NCI-H345 (cell line): ENCODE results near the gene YIPF4.
"Not testable (repeated sequence)": the region's sequence is repeated elsewhere in the genome, so short reads cannot be mapped to it uniquely, and the experiment has no call there.

Experiments used
- DNase-seq: peaks from one replicate; lab custom pipeline; 2025; lab: John Stamatoyannopoulos, UW

The YIPF4 gene

DNA sequence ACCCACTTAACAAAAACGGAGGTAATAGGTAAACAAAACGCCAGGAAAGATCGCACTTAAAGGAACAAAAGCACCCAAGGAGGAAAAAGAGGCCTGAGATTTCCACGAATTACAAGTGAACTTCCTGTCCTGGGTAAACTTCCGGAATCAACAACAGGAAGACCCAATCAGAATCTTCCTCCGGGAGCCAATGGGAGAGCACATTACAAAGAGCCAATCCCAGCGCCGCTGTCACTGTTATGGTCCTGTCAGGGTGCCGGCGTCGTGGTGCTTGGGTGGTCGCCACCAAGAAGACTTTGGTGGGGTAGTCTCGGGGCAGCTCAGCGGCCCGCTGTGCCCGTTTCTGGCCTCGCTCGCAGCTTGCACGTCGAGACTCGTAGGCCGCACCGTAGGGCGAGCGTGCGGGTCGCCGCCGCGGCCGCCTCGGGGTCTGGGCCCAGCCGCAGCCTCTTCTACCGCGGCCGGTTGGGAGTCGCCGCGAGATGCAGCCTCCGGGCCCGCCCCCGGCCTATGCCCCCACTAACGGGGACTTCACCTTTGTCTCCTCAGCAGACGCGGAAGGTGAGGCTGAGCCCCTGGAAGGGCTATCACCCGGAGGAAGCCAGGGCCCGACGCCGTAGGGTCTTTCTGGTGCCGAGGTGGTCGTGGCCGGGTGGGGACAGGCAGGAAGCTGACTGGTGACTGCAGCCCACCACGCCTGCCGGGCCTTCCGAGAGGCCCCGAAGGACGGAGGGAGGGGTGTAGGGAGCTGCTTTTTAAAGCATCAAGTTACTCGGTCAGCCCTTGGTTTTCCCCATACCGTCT, at the start of gene YIPF4:
TSS of gene YIPF4 (plus strand) at position 231 of the 804 bp plus-strand sequence. CDS start at position 483, 252 bp downstream.
- peak; percentile 87 for DNase-seq

DNA sequence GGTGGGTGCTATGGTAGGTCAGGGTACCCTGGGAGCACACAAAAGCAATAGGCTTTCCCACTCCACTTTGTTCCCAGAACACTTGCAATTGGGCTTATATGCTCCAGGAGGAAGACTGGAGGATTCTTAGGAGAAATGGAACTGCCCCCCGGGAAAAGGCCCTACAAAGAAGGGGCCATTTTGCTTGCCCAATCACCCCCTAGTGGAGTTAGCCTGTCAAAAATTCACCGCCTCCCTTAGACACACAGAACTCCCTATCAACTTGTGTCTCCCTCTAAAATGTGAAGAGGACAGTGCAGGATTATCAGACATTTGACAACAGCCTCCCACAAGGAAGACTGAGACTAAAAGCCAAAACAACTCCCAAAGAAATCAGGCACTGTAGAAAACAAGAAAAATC, 49.5 kb upstream of the YIPF4 start:
- DNase-seq: no peak

- no peak for DNase-seq
Observed at GRCh38 chr2:32229635-32230034, 48.1 kb upstream of the YIPF4 start.

DNA sequence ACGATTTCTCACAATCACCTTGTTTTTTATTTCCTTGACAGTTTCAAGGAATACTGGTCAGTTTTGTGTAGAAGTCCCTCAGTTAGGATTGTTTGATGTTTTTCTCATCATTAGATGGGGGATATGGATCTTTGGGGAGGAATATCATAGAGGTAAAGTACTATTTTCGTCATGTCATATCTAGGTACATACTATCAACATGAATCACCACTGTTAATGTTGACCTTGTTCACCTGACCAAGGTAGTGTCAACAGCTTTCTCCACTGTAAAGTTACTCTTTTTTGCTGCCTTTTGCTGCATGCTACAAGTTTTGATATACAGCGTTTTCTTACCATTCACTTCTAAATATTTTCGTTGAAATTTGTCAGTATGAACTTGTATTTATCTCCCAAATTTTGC, 45.7 kb upstream of the YIPF4 start:
- DNase-seq: no peak

DNA sequence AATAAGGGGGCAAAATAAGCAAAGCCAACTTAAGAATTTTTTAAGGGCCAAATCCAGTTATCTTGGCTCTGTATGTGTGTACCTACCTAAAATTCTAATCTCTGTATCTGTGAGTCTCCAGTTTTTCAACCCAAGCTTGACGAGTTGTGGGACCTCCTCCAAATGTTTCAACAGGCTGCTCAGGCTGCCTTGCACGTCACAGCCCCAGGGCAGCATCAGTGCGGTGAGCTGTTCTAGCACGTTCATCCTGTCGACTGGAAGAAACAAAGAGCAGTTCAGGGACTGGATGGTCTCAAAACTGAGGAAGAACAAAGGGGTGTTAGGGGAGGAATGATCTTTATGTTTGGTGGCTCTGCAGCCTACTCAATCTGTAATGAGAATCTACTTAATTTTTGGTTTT, 42.4 kb upstream of the YIPF4 start:
- no peak for DNase-seq

- DNase-seq: no peak
Observed at GRCh38 chr2:32237488-32237887, 40.2 kb upstream of the YIPF4 start.

DNA sequence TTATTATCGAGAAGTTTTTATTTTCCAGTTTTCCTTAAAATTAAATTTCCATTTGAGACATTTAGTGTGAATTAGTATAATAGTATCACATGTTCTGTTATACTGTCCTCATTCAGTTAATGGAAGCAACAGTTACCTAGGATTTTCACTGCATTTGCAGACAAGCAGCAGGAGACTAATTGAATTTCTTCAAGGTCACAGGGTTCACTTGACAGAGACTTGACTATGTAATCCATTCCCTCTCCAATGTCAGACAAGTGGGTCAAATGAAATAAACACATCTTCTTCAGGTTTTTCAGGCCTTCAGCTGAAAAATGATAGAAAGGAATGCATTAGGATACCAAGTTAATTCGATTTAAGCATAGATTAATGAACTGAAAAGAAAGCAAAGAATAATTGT, 39.7 kb upstream of the YIPF4 start:
- no peak for DNase-seq

GRCh38 chr2:32242331-32242730, 35.4 kb upstream of the YIPF4 start:
- DNase-seq: no peak

DNA sequence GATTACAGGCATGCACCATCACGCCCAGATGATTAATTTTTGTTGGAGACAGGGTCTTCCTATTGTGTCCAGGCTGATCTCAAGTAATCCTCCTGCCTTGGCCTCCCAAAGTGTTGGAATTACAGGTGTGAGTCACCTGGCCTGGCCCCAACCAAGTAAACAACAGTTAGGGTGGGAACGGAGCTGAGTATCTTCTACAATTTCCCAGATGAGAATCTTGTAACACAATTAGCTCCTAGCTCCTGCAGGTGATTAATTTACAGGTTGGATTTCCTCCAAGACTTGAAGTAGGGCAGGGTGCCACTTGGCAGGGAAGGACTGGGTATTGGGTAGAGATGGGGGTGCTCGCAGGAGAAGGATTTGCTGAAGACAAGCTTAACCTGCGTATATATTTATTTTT, 30.8 kb upstream of the YIPF4 start:
- DNase-seq: no peak

DNA sequence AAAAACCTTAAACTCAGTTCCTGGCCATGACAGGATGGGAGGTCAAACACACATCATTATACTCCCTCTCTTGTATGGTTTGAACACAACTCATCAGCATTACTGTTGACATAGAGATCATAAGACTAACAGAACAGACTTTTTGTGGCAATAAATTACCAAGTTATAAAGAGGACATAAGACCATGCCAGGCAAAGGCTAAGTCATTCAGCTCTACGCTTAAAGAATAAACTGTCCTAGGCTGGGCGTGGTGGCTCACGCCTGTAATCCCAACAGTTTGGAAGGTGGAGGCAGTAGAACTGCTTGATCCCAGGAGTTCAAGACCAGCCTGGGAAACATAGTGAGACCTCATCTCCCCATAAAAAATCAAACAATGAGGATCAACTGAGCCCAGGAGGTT, 29.4 kb upstream of the YIPF4 start:
- DNase-seq: no peak

DNA sequence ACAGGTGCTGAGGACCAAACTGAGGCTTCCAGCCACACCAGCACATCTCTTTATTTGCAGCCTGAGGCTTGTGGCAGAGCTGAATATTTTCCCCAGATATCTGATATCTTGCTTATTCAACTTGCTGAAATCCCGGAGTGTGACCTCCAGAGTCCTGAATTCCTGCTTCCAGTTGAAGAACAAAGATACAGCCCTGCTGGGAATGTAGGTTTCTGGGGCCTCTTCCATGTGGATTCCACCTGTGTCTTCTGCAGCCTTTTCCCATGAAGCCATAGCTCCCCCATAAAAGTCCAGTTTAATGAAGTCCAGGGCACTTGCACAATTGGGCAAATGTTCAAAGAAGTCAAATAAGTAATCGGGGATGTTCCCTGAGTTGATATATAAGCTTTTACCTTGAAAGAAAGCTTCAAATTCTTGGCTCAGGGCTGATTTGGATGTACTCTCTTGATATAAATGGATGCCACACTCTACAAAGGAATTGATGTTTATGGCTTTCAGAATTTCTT, 27.9 kb upstream of the YIPF4 start:
- no peak for DNase-seq

DNA sequence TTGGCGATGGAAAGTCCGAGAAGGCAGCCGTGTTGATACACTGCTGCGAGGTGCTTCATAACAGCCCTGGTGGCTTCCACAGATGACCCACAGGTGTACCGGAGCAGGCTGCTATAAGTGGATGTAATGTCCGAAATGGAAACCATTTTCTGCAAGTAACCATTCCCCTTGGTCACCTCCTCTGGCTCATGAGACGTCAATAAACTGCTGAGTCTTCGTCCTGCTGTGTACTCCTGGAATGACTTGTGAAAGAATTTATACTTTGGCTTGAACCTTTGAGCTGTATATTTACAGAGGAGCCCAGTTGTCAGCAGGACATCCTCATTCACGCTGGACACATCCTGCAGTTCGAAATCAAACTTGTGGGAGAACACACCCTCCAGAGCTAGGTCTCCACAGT, 27.4 kb upstream of the YIPF4 start:
- no peak for DNase-seq

- DNase-seq: no peak
Observed at GRCh38 chr2:32258242-32258641, 19.5 kb upstream of the YIPF4 start.

- no peak for DNase-seq
Observed at GRCh38 chr2:32260376-32260775, 17.3 kb upstream of the YIPF4 start.

DNA sequence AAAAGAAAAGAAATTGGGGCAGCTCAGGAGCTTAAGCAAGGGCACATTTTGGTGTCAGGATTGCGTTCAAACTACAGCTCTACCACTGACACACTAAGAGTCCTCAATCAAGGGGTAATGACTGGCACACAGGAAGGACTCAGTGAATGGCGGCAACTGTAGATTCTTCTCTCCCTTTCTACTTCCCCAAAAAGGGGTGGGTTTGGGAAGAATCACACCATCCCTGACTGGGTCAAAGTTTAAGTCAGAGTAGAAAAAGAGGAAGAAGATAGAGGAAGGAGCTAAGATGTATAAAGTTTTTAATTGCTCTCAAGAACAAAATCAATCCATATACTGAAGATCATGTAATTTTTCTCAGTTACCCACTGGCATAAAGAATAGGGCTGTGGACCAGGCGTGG, 15.6 kb upstream of the YIPF4 start:
- DNase-seq: no peak

DNA sequence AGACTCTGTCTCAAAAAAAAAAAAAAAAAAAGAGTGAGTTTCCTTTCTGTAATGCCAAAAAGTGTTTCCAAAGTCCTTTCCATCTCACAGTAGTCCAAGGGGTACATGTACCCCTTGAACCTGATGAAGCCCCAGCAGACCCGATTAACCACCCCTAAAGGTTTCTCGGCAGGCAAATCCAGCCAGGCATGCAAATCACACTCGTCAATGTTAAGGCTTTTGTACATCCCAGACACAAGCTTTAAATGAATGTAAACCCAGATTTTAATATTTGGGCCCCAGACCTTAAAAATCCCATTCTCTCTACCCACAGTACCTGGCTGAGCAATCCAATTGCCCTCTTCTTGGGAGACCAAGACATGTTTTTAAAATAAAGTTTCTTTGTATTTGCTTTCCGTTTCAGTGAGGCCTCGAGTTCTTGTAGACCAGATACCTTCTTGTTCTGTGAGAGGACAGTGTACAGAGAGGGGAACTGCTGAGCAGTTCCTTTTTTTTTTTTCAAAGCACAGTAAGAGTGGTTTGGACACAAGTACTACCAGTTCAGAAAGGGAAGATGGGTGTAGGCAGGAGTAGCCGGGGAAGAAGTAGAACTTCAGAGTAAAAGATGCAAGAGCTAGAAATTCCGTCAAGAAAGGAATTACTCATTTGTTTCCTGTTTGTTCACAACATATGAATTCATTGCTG, 13.1 kb upstream of the YIPF4 start, which contains the start of gene NLRC4:
TSS of gene NLRC4 (minus strand) at position 465 of the 684 bp plus-strand sequence. CDS start 8,111 bp downstream, outside the sequence.
- DNase-seq: no peak

GRCh38 chr2:32271063-32271462, 6.6 kb upstream of the YIPF4 start:
- no peak for DNase-seq

- no peak for DNase-seq
Observed at GRCh38 chr2:32272279-32272678, 5.4 kb upstream of the YIPF4 start.

- DNase-seq: no peak
Observed at GRCh38 chr2:32274289-32274688, 3.4 kb upstream of the YIPF4 start.

DNA sequence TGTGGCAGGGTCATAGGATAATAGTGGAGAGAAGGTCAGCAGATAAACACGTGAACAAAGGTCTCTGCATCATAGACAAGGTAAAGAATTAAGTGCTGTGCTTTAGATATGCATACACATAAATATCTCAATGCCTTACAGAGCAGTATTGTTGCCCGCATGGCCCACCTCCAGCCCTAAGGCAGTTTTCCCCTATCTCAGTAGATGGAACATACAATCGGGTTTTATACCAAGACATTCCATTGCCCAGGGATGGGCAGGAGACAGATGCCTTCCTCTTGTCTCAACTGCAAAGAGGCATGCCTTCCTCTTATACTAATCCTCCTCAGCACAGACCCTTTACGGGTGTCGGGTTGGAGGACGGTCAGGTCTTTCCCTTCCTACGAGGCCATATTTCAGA, 1.9 kb upstream of the YIPF4 start:
- DNase-seq: not testable (repeated sequence)

DNA sequence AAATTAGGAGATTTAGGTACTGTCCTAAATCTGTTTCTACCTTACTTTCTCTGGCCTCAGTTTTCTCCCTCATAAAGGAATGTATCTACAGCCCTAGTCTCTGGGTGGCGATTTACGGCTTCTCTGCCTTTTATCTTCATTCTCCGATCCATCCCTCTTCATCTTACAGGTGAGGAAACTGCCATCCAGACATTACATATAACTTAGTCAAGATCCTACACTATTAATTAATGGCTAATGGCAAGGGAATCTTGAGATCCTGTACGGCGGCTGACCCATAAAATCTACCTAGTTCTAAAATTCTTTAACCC, 386 bp upstream of the YIPF4 start:
- no peak for DNase-seq

- DNase-seq: no peak
Observed at GRCh38 chr2:32278478-32278853, 762 bp downstream of the YIPF4 start.

DNA sequence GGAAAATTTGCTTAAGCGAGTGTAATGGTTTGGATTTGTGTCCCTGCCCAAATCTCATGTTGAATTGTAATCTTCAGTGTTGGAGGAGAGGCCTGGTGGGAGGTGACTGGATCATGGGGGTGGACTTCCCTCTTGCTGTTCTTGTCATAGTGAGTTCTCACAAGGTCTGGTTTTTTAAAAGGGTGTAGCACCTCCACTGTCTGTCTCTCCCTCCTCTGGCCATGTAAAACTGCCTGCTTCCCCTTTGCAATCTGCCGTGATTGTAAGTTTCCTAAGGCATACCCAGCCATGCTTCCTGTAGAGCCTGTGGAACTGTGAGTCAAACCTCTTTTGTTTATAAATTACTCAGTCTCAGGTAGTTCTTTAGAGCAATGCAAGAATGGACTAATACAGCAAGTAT, 6.6 kb downstream of the YIPF4 start:
- no peak for DNase-seq
